ENCODE data around the gene RAB4A.

RAB4A gene

GRCh38 chr1:229336345-229336744, 65.4 kb downstream of the RAB4A start:
- DNase-seq (no peak), ATAC-seq (replicated peaks) (no peak)
- H3K4me3 Mint-ChIP-seq = no peak overlapping the region
- peak overlapping the region; percentile 77 for H3K27ac Mint-ChIP-seq
- peaks cover 2 to 3% of the 10 kb centered on the region in 2 donors for H3K9me3 Mint-ChIP-seq
- H3K4me1 Mint-ChIP-seq = peaks cover 23 to 47% of the 10 kb centered on the region in 2 donors
- H3K27me3 Mint-ChIP-seq = no peaks in the 10 kb centered on the region
- peaks cover 13 to 23% of the 10 kb centered on the region in 2 donors for H3K36me3 Mint-ChIP-seq

DNA sequence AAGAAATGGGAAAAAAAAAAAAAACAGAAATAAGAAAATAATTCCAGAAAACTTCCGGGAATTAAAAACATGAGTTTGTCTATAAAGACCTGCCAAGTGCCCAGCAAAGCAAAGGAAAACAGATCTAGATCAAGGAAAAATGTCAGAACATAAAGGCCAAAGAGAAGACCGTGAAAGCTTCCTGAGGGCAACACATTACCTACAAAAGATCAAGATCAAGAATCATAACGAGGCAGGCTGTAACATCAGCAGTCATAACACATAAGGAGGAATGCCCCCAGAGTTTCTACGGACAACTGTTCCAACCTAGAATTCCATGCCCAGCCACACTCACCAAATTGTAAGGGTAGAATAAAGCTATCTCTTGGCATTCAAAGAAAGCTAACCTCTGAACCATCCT, 68.2 kb downstream of the RAB4A start:
- ATAC-seq (replicated peaks) = no peak
- H3K4me1 Mint-ChIP-seq = peaks cover 31 to 59% of the 10 kb centered on the region in 2 donors

DNA sequence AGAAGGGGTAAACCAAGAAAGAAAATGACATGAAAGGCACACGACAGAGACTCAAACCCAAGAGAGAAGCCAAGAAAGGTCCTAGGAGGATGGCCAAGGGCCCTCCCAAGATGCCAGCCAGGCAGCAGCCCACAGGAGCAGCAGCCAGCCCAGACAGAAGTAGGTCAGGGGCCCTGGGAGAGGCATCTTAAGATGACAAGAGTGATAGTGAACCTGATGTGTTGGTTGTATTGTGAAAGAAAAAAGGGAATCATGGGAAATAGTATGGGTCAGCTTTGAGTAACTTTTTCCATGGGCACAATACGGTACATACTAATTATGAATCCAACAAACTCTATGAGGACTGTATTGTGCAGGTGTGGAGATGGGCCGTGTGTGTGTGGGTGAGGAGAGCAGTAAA, 68.6 kb downstream of the RAB4A start:
- no peak overlapping the region for H3K27ac Mint-ChIP-seq

More for the DNA sequence above, 68.2 kb downstream of the RAB4A start:
- Mint-ChIP-seq H3K27ac (no peak overlapping the region), H3K27me3 (no peaks in the 10 kb centered on the region), H3K9me3 (peaks cover 2 to 3% of the 10 kb centered on the region in 2 donors), H3K36me3 (peaks cover 13 to 23% of the 10 kb centered on the region in 2 donors), H3K4me3 (no peak overlapping the region)
- no peak for DNase-seq

DNA sequence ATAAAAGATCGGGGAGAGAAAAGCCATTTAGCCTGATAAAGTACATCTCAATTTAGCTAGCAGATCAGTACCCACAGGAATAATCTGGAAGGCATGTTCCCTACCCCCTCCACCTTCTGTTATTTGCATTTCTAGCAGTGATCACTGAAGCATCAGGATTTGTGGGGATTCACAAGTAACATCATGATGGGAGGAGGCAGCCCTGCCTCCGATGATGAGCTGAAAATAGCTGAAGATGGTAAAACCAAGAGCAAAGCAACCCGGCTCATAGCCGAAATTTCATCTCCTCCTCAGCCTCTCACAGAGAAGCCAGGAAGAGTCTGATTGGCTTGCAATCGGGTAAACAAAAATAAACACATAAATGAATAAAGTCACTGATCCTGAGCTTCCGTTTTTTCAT, 69.6 kb downstream of the RAB4A start:
- no peak for ATAC-seq (replicated peaks)

More for the DNA sequence above, 68.6 kb downstream of the RAB4A start:
- H3K4me1 Mint-ChIP-seq = peaks cover 31 to 59% of the 10 kb centered on the region in 2 donors
- H3K9me3 Mint-ChIP-seq = no peaks in the 10 kb centered on the region
- H3K27me3 Mint-ChIP-seq = no peaks in the 10 kb centered on the region
- H3K4me3 Mint-ChIP-seq = peak overlapping the region in 1 of 2 donors; percentile 29
- ATAC-seq (replicated peaks) (no peak), DNase-seq (no peak)
- peaks cover 11 to 19% of the 10 kb centered on the region in 2 donors for H3K36me3 Mint-ChIP-seq

DNA sequence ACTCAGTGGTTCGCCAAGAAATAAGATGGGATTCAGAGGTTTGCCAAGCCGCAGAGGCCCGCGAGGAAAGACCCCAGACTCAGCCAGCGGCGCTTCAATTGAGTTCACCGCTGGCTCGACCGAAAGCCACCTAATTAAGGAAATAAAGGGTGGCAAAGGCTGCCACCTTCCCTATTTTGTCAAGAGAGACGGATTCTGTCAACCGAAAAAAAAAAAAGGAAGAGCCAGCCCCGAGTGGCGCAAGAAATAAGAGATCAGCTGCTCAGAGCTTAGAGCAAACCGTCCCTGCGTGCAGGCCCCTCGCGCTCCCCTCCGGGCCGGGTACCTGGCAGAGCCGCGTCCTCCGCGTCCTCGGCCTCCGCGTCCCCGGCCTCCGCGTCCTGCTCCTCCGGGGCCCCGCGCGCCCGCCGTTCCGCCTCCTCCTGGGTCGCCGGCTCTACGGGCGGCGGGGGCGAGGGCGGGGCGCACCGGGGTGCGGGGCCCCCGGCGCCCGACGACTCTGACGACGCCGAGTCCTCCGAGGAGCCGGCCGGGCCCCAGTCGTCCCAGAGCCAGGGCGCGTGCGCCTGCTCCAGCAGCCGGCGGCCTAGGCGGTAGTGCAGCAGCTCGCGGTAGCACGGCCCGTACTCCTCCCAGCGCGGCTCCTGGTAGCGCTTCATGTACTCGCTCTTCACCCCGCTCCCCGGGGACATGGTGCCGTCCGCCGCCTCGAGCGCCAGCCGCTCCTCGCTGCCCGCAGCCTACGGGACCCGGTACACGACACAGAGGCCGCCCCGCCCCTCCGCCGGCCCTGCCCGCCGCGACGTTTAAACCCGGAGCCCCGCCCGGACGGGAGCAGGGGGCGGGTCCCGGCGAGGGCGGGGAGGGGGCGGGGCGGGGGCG, 71.1 kb downstream of the RAB4A start:
- DNase-seq (peak; percentile 71), ATAC-seq (replicated peaks) (peak; percentile 80 to 85)
- Mint-ChIP-seq H3K27me3 (peaks cover 12 to 17% of the 10 kb centered on the region in 2 donors), H3K4me1 (peaks cover 31 to 54% of the 10 kb centered on the region in 2 donors), H3K36me3 (peaks cover 3 to 9% of the 10 kb centered on the region in 2 donors), H3K4me3 (peak overlapping the region; percentile 90 to 91), H3K27ac (peak overlapping the region; percentile 91), H3K9me3 (peaks cover 0 to 1% of the 10 kb centered on the region in 2 donors)

More for the DNA sequence above, 69.6 kb downstream of the RAB4A start:
- peak overlapping the region; percentile 62 for H3K27ac Mint-ChIP-seq
- peaks cover 0 to 1% of the 10 kb centered on the region in 2 donors for H3K9me3 Mint-ChIP-seq
- no peak for DNase-seq
- H3K4me3 Mint-ChIP-seq = peak overlapping the region; percentile 52 to 56
- peaks cover 5 to 9% of the 10 kb centered on the region in 2 donors for H3K36me3 Mint-ChIP-seq
- peaks cover 5 to 9% of the 10 kb centered on the region in 2 donors for H3K27me3 Mint-ChIP-seq
- H3K4me1 Mint-ChIP-seq = peaks cover 31 to 59% of the 10 kb centered on the region in 2 donors

- peak within 1 kb of the TSS; percentile 90 to 91 for H3K4me3 Mint-ChIP-seq
- peak; percentile 47 for DNase-seq
These were observed 72.0 kb downstream of the RAB4A start, which contains the start of gene CCSAP for GRCh38 chr1:229342656-229343569. Gene CCSAP (minus strand): TSS chr1:229343047. CDS start chr1:229342465, 582 bp downstream.

GRCh38 chr1:229344139-229344538, 73.2 kb downstream of the RAB4A start:
- DNase-seq = no peak
- peak overlapping the region; percentile 4 to 21 for H3K4me3 Mint-ChIP-seq
- no peak for ATAC-seq (replicated peaks)
- H3K27ac Mint-ChIP-seq = no peak overlapping the region
- H3K27me3 Mint-ChIP-seq = peaks cover 21 to 26% of the 10 kb centered on the region in 2 donors
- H3K9me3 Mint-ChIP-seq = peaks cover 0 to 1% of the 10 kb centered on the region in 2 donors
- H3K36me3 Mint-ChIP-seq = peaks cover 0 to 5% of the 10 kb centered on the region in 2 donors
- H3K4me1 Mint-ChIP-seq = peaks cover 21 to 35% of the 10 kb centered on the region in 2 donors

More at GRCh38 chr1:229342656-229343569, 72.0 kb downstream of the RAB4A start, which contains the start of gene CCSAP:
- peak; percentile 49 to 57 for ATAC-seq (replicated peaks)
- Mint-ChIP-seq H3K4me1 (peaks cover 28 to 46% of the 10 kb centered on the region in 2 donors), H3K27me3 (peaks cover 19 to 26% of the 10 kb centered on the region in 2 donors), H3K9me3 (peaks cover 0 to 1% of the 10 kb centered on the region in 2 donors), H3K27ac (peak within 1 kb of the TSS; percentile 91), H3K36me3 (peaks cover 0 to 9% of the 10 kb centered on the region in 2 donors)

DNA sequence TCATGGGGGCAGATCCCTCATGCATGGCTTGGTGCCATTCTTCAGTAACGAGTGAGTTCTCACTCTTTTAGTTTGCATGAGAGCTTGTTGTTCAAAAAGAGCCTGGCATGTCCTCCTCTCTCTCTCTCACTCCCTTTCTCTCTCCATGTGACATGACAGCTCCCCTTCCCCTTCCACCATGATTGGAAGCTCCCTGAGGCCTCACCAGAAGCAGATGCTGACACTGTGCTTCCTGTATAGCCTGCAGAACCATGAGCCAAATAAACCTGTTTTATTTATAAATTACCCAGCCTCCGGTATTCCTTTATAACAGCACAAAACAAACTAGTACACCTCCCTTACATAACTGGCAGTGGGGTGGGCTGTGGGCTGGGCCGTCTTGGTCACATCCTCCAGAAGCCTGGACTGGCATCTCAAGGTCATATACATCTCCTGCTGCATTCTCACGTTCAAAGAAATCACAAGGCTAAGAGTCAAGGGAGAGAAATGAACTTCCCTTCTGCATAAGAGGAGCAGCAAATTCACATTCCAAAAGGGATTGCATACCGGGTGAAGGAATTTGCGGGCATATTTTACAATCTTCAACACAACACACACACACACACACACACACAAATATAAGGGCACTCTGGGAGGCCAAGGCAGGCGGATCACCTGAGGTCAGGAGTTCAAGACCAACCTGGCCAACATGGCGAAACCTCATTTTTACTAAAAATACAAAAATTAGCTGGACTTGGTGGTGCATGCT, 74.2 kb downstream of the RAB4A start:
- Mint-ChIP-seq H3K27ac (no peak overlapping the region), H3K9me3 (peaks cover 0 to 1% of the 10 kb centered on the region in 2 donors), H3K27me3 (peaks cover 24 to 26% of the 10 kb centered on the region in 2 donors), H3K4me1 (peaks cover 14 to 25% of the 10 kb centered on the region in 2 donors), H3K4me3 (no peak overlapping the region), H3K36me3 (no peaks in the 10 kb centered on the region)
- no peak for DNase-seq
- ATAC-seq (replicated peaks) = no peak

DNA sequence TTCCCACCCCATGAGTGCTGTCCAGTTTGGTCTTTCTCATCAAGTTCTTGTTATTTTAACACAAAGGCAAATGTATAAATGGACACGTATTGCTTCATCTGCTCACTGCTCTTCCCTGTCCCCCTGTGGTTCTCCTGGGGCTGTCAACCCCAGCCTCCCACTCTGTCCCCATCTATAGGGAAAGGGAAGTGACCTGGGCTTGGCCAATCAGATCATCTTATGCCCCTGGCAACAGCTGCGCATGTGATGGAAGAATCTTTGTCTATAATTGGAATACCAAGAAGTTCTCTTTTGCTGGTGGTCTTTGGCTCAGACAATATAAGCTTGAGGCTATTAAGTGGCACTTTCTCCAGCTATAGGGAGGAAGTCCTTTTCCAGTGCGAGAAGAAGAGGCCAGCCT, 76.6 kb downstream of the RAB4A start:
- peaks cover 36% of the 10 kb centered on the region in 2 donors for H3K27me3 Mint-ChIP-seq
- no peaks in the 10 kb centered on the region for H3K36me3 Mint-ChIP-seq
- no peak overlapping the region for H3K27ac Mint-ChIP-seq
- H3K4me1 Mint-ChIP-seq = peaks cover 5 to 8% of the 10 kb centered on the region in 2 donors
- ATAC-seq (replicated peaks) (no peak), DNase-seq (no peak)
- H3K4me3 Mint-ChIP-seq = no peak overlapping the region
- H3K9me3 Mint-ChIP-seq = peaks cover 0 to 1% of the 10 kb centered on the region in 2 donors

DNA sequence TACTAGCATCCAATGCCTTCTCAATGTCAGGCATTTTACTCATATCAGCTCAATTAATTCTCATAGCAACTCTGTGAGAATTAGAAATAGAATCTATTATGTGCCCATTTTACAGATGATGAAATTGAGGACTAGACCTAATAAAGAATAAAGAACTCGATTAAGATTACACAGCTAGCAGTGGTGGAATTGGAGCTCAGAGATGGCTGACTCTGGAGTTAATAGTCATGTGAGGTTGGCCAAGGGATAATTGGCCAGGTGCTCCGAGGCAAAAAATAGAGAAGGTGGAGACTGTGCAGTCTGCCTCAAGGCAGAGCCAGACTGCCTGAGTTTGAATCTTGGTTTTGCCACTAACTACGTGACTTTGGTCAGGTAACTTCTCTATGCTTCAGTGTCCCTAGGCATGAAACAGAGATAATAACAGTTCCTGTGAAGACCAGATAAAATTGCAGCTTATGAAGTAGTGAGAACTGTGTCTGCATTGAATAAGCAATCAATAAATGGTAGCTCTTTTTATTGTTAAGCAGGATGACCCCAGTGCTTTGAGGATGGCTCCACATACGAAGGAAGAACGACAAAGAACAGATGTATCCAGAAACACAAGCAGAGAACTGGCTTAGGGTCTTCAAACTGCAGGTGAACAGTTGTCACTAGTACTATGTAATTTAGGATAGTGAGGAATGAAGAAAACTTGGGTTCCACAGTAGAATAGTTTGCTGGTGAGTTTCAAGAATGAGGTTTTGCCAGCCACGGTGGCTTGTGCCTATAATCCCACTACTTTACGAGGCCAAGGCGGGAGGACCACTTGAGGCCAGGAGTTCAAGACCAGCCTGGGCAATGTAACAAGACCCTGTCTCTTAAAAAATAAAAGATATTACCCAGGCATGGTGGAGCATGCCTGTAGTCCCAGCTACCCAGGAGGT, 78.8 kb downstream of the RAB4A start:
- no peak for ATAC-seq (replicated peaks)
- Mint-ChIP-seq H3K36me3 (no peaks in the 10 kb centered on the region), H3K27me3 (peaks cover 39 to 46% of the 10 kb centered on the region in 2 donors), H3K4me1 (no peaks in the 10 kb centered on the region), H3K9me3 (peaks cover 0 to 3% of the 10 kb centered on the region in 2 donors), H3K4me3 (no peak overlapping the region), H3K27ac (no peak overlapping the region)
- no peak for DNase-seq

GRCh38 chr1:229352975-229353374, 82.1 kb downstream of the RAB4A start:
- Mint-ChIP-seq H3K4me1 (no peaks in the 10 kb centered on the region), H3K27me3 (peaks cover 36 to 52% of the 10 kb centered on the region in 2 donors), H3K36me3 (no peaks in the 10 kb centered on the region), H3K4me3 (no peak overlapping the region), H3K9me3 (peaks cover 0 to 3% of the 10 kb centered on the region in 2 donors), H3K27ac (no peak overlapping the region)
- DNase-seq (no peak), ATAC-seq (replicated peaks) (no peak)

GRCh38 chr1:229354226-229354625, 83.3 kb downstream of the RAB4A start:
- Mint-ChIP-seq H3K4me1 (no peaks in the 10 kb centered on the region), H3K36me3 (no peaks in the 10 kb centered on the region), H3K4me3 (no peak overlapping the region), H3K27ac (no peak overlapping the region), H3K27me3 (peaks cover 47 to 59% of the 10 kb centered on the region in 2 donors), H3K9me3 (peaks cover 0 to 3% of the 10 kb centered on the region in 2 donors)
- ATAC-seq (replicated peaks) (no peak), DNase-seq (no peak)

Data from stimulated activated naive B cell treated with anti-CD40 and anti-IgM and Interleukin-4, amounts not matched to agents 10 μg/mL and 1 μg/mL and 100 μg/mL, for 72 hours (primary cell).